Measurements from ENCODE around the gene RNASE12.

GRCh38 chr14:20555845-20556244 is 35.3 kb downstream of the RNASE12 start:
- no peak for TF ChIP-seq CTCF (conservative IDR thresholded peaks at IDR 0.05; ENCODE audit: low read depth, low read length)
- no peak for TF ChIP-seq EZH2 (IDR thresholded peaks at IDR 0.05; ENCODE audit: borderline replicate concordance, low read depth, low read length, poor library complexity, severe bottlenecking)
